B cell (primary cell): Measurements from ENCODE around the gene TRIOBP.

ENCODE experiments used
- CTCF ChIP-seq: fragments of 200-600 bp; IDR thresholded peaks from one replicate; pipeline ENCODE4 v1.8.0; 2022; ENCODE audit warnings: antibody characterized with exemption, mild to moderate bottlenecking
- EZH2 ChIP-seq: IDR thresholded peaks from 2 replicates; pipeline ENCODE4 v1.6.1; 2012; ENCODE audit warnings: borderline replicate concordance, low read depth, mild to moderate bottlenecking, moderate library complexity, low read length; ENCODE audit not compliant: insufficient read depth, poor library complexity, severe bottlenecking

DNA sequence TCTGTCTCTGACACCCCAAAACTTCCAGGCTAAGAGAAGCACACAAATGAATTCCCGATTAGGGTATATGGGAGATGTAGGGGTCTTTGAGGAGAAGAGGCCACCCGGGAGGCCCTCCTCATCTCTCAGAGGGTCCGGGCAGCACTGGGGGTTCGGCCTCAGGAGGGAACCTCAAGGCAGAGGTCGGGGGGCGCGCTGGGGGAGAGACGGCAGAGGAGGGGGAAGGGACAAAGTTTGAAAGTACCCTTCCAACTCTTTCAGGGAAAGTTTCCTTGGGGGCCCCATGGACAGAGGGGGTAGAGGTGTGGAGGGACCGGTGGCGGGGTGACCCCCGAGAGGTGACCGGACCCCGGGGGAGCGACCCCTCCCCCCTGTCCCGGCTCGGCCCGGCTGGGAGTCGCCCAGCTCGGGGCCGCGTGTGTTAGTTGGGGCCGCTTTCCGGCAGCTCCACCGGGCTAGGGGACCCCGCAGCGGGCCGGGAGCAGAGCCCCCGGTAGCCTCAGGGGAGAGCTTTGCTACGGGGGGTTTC is 107.6 kb downstream of the TRIOBP start:
- TF ChIP-seq CTCF (no peak), EZH2 (no peak)
